GM19239 (cell line): ENCODE results near the gene CNTNAP3B.
"Not testable (repeated sequence)": the region's sequence is repeated elsewhere in the genome, so short reads cannot be mapped to it uniquely, and the experiment has no call there.

Experiments used
- DNase-seq: peaks from one replicate; pipeline ENCODE4 v3.0.0; 2011; ENCODE audit warnings: low spot score; ENCODE audit not compliant: insufficient read length
- FAIRE-seq: peaks from 2 replicates; lab custom pipeline; 2011; peaks lifted over from hg19 to GRCh38; lab: Jason Lieb, UNC

Gene CNTNAP3B

DNA sequence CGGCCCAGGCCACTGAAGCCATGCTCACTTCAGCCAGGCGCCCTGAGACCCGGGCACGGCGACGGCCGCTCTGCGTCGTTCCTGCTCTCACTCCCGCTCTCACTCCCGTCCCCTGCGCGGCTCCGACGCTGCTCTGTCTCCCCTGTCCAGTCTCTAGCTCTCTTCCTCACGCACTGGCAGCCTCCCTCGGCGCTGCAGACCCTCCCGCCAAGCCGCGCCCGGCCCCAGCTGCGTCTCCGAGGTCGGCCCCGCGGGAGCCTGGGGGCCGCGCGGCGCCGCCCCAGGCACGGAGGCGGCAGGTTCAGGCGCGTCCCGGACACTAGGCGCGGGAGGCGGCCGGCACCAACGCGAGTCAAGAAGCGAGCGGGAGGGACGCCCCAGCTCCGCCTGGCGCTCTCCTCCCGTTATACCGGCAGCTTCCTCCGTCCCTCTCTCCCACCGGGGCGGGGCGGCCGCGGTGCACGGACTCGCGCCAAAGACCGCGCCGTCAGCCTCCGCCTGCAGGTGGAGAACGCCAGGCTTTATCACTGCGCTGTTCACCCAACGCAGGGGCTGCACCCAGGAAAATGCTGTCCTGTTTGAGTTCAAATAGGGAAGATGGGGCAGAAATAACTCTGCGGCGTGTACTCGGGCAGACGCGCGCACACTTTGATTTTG, at the start of gene CNTNAP3B:
CNTNAP3B (minus strand) TSS at position 354 of the 657 bp plus-strand sequence; CDS start at position 22, 332 bp downstream.
- not testable (repeated sequence) for DNase-seq, FAIRE-seq

DNA sequence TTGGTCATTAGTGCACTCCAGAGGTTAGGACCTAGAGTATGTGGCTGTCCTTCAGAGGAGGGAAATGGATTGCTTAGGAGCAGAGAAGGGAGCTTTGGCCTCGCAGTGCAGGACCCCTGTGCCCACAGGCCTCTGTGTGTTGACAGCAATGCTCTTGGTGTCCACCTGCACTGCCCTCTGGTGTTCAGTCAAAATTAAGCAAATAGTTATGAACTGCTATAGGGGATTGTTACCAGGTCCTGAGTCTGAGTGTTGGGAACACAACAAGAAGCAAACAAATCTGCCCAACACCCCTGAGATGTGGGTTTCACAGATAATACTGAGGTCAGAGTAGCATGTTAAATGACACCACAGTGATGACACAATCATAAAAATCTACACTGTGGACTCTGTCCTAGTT, 31.1 kb upstream of the CNTNAP3B start:
- FAIRE-seq, DNase-seq: not testable (repeated sequence)

DNA sequence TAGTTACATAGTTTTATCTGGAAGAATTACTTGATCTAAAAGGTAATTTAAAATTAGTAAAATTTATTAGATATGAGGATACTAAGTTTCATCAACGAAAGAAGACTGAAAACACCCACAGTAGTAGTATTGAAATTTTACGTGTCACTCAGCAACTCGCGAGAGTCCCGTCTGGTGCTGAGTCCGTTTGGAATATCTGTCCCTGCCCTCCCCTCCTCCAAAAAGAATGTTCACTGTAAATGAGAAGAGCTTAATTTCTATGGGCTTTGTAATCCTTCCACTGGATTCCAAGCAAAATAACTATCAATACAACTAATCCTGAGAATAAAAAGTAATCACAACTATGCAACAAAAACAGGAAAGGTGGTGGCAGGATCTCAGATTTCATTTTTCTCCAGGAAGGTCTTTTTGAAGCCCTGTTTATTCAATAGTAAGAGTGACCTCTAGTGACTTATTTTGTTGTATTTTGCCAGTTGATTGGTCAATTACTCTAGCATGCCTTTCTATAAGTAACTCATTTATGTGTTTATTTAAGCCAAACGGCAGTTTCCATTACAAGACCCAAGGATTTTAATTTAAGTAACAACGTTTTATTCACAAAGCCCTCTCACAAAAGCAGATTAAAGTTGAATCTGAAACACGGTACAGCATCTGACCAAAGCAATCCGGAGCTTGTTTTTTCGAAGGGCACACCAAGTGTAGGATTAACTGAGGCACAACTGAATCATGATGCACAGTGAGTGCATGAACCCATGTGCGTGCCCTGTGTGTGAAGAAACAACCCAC, 2.0 kb downstream of the CNTNAP3B start:
- not testable (repeated sequence) for FAIRE-seq, DNase-seq

DNA sequence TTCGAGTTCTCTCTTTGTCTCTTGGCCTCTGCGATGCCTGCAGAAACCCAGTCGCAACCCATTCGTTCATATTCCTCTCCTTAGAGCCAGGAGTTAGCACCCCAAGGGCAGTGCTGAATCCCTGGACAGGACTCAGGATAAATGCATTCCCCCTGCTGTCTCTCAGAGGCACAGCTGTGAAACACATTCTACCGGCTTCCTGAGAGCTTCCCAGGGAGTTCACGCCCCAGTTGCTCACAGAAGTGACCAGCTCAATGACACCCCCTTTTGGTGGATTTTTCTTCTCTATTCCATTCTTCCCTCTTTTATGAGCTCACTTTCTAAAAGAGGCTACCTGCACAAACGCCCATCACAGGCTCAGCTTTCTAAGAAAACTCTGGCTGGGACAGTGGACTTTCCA, 8.2 kb downstream of the CNTNAP3B start:
- FAIRE-seq, DNase-seq: not testable (repeated sequence)

DNA sequence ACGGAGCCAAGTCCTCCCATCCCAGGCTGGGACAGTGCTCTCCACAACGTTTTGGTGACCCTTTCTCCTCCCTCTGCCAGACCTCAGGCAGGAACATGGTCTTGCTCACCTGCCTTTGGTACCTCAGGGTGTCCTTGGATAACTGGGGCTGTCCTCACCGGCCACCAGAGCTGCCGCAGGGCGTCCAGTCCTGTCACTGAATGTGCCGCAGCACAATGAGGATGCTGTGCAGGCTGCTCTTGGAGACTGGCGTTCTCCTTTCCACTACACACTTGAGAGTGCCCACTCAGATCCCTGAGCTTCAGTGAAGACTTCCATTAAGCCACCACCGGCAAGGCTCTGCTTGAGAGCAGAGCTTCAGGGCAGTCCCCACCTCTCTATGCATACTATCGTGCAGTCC, 33.3 kb downstream of the CNTNAP3B start:
- not testable (repeated sequence) for FAIRE-seq, DNase-seq

DNA sequence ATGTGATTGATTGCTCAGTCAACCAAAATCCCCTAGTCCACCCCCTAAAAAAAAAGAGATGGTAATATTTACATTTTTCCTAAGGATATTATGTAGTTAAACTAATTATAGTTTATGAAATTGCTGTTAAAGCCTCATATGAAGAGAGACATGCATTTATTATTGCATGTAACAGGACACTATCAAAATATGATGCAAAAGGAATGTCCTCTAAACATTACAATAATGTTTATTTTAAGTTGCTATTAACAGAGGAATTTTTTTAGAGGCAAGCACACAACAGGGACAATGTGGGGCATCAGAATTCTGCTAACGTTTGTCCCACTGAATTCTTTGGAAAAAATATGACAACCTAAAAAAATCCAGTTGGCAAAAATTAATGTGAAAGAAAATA, 44.7 kb downstream of the CNTNAP3B start:
- not testable (repeated sequence) for FAIRE-seq, DNase-seq

DNA sequence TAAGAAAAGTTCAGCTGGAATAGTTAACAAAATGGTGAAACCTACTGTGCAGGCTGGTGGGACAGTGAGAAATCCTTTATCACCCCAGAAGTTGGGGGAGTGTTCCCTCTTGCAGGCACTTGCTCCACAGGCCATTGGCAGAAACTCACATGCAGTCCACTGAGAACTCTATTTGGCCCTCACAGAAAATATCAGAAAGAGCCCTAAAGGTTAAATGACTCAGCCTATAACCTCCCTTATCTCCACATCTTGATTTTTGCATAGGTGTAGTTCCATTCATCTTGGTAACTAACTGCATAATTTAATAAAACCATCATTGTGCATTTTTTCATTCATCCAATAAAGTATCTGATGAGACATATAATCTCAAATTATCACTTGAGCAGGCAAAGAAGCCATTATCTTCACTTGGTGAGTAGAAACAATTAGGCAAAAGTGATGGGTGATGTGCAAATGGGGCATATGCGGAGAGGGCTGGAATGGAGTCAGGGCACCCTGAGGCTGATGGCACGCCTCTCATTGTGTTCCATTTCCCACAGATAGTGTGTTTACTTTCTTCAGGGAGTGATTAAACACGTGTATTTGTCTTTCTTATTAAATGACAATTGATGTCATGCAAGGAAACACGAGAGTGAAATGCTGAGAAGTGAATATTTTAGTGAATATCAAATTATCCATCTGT, 45.2 kb downstream of the CNTNAP3B start:
- not testable (repeated sequence) for DNase-seq, FAIRE-seq

DNA sequence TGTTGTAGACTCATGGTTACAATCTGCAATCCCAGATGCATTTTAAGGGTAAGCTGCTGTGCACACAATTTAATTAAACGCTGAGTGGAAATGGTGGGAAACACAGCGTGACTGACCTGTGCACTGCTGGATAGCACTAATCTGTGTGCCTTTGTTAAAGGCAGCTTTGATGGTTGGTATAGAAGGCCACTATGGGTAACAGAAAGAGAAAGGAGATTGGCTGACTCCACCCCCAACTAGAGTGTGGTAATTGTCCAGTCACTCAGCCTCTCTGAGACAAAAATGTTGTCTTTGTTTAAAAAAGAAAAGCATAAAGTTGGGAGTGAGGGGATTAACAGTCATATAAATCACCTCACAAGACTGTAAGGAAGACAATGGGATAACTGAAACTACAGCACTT, 48.9 kb downstream of the CNTNAP3B start:
- not testable (repeated sequence) for DNase-seq, FAIRE-seq

DNA sequence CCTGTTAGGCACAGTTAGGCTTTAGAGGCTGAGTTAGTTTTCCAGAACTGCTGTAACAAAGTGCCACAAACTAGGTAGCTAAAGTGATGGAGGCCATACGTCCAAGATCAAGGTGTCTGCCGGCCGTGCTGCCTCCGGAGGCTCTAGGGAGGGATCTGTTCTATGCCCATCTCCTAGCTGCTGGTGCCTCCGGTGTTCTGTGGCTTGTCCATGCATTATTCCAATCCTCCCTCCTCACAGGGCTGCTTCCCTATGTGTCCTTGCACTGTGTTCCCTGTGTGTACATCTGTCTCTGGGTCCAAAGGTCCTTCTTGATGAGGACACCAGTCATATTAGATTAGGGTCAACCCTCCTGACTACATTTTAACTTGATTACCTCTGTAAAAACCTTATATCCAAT, 54.4 kb downstream of the CNTNAP3B start:
- not testable (repeated sequence) for DNase-seq, FAIRE-seq

DNA sequence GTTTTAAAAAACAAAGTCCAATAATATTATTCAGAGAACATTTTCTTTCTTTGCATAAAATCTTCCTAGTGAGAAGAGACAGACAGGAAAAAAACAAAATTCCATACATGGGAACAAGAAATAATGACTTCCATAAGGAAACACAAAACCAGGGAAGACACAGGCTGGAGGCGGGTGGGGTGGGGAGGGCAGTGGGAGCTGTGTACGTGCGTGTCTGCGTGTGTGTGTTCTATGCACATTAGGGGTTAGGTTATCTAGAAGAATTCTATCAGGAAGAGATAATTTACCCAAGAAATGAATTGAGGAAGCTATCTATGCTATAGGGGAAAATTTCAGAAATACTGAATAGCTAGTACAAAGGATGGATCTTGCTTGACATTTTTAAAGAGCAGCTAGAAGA, 58.2 kb downstream of the CNTNAP3B start:
- FAIRE-seq, DNase-seq: not testable (repeated sequence)

DNA sequence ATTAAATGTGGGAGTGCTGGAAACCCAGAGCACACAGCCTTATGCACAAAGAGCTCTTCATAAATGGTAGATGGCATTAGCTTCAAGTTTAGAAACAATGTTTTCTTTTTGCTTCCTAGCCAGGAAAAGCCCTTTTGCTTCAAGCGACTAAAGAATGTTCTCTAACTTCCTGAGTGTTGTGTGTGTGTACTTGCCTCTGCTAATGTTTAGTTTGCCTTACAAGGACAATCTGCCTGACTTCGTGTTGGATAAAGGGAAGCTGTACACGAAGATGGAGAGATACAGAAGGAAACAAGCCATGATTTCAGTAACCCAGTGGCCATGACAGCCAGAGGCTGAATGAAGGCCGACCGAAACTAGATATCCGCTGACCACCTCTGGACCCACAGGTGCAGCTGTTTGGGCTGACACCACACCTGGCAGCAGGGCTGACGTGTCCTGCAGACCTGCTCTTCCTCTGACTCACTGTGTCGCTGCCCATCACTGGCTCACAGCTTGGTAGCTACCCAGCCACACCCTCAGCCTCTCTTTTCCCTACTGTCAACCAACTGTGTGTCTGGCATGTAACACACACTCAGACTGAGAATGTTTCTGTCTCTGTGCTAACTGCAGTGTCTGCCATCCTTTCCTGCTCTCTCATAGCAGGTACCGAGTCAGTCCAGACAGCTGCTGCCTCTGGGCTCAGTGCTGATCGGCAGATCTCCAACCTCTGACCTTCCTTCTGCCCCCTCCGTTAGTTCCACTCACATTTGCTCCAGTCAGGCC, 59.0 kb downstream of the CNTNAP3B start:
- DNase-seq, FAIRE-seq: not testable (repeated sequence)

DNA sequence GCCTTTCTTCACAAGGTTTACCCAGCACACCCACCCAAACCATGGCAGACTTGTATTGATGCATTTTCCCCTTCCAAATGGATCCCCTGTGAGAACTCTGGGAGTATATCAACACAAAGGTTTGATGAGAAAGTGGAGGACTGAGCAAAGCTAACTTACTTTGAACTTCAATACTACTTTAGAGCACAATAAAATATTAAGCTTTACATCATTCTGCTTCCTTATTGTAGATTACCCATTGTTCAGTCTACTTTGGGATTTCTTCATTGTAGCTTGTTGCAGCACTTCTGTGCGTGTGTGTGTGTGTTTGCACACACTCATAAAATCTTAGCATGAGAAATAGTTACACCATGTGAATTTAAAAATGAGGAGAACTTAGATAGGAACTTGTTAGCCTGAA, 75.4 kb downstream of the CNTNAP3B start:
- FAIRE-seq, DNase-seq: not testable (repeated sequence)

DNA sequence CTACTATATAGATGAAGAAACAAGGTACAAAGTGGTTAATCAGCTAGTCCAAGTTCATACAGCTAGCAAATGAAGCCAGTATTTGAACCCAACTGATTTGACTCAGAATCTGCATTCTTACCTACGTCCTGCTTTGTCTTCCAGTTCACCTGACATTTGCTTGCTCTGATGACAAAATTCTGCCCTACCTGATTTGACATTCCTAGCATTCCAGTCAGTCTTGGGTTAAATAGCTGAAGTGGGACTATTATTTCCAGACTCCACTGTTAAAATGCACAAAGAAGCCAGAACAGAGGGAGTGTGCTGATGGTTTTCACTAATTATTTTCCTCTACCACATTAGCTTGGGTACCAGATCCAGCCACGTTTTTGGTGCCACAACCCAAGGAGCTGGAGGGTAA, 78.5 kb downstream of the CNTNAP3B start:
- not testable (repeated sequence) for DNase-seq, FAIRE-seq

DNA sequence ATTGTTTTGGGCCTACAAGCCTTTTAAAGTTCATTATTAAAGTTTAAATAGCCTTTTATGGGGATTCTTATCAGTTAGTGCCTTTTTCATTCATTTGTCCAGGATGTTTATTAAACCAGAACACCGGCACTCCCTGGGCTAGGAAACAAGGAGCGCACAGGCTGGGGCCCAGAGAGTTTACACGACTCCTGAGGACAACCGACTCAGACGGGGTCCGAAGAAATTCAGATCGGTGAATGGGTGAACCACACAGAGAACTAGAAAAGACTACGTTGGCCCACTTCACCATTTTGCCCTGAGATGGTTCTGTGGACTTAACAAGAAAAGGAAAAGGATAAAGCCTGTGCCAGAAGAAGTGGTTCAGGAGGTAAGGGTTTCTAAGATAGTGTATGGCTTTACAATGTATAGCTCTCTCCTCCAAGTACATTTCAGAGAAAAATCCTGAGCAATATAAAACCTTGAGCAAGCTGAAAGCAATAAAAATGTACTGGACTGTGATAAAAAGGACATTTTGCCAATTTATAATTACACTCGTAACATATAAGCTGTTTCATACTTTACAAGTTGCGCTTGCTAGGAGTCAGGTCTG, 84.7 kb downstream of the CNTNAP3B start:
- DNase-seq, FAIRE-seq: not testable (repeated sequence)

DNA sequence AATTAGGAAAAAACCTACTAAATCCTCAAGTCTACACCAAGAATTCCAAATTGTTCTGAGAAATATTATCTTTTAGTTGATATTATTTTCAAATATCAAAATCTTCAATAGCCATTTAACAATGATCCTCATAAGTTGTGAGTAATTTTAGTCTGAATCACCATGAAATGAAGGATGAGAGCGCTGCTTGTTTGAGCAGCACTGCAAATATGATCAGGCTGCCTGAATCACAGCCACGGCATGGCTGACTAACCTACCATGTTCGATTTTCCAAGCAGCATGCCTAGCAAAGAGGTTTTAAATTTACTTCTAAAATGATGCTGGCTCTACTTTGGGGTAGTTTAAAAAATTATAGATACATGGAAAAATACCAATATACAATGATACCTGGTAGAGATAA, 95.7 kb downstream of the CNTNAP3B start:
- FAIRE-seq, DNase-seq: not testable (repeated sequence)

DNA sequence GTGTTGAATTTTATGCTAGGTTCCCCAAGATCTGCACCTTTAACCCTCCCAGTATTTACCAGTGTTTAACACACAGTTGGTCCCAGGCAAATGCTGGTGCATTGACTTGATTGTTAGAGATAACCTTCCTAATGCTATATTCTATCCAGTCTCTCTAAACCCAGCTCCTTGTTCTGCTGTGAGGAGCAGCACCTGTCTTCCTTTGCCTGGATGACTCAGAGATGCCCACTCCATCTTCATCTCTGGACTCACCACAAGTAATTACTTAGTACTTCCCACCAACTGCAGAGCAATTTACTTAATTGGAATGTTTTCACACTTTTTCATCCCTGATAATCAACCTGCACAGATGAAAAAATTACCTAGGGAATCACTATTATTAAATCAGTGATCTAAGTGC, 108.6 kb downstream of the CNTNAP3B start:
- not testable (repeated sequence) for FAIRE-seq, DNase-seq

DNA sequence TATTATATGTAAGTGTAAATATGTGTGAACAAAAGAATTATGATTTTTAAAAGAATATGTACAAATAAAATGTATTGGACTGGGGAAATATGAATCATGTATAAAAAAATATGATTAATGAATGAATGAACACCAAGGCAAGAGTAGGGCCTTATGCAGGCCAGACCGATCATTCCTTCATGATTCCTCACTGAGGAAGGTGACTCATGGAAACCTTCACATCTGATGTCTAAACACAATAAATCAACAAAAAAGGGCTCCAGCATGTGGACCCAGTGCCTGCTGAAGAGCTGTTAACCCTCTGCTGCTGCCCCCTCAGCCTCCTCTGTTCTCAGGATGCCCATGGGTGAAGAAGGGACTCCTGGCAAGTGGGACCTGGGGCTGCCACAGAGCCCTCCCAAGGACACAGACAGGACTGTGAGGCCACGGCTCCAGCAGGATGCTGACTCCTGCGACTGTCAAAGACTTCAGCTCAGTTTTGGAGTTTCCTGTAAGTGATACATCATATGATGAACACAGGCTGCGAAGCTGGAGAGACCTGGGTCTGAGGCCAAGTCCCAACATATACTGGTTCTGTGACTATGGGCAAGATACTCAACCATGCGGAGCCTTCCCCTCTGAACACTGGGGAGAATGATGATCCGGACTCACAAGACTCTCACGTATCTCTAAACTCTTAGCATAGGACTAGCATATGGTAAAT, 110.9 kb downstream of the CNTNAP3B start:
- not testable (repeated sequence) for DNase-seq, FAIRE-seq

DNA sequence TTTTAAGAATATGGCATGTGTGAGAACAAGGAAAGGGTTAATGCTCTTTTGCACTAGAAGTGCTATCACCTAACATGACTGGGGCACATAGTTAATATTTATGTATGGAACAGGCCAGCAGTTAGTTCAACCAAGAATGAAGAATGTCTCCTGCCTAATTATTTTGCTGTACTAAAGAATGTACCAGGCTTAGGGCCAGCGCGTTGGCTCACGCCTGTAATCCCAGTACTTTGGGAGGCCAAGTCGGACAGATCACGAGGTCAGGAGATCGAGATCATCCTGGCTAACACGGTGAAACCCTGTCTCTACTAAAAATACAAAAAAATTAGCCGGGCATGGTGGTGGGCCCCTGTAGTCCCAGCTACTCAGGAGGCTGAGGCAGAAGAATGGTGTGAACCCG, 114.9 kb downstream of the CNTNAP3B start:
- not testable (repeated sequence) for DNase-seq, FAIRE-seq

DNA sequence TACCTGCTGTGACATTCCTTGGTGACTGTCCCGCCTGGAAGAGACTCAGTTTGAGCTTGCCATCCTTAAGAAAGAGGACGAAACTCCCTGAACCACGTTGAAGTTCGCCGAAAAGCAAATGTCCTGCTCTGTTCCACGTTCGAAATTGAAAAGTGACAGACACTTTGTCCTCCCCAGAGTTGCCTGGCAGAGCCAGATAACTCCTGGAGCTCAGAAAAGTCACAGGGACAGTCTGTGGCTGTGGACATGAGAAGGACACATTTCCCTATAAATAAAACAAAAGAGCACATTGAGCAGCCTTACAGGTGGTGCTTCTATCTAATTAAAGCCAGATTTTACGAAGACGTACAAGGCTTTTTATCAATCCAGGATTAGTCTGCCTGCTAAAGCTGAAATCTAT, 137.6 kb downstream of the CNTNAP3B start:
- not testable (repeated sequence) for DNase-seq

More for the DNA sequence above, 137.6 kb downstream of the CNTNAP3B start:
- not testable (repeated sequence) for FAIRE-seq
